Osteocyte (in vitro differentiated cells): ENCODE results near the gene KPNA6. TPM values are rescaled to one million over a fixed set of nuclear protein-coding genes. Genes with fewer than 3 reads are reported as not detected.

Source experiments
- DNase-seq: peaks from one replicate; pipeline ENCODE4 v3.0.0; 2021; ENCODE audit warnings: mixed read lengths; ENCODE audit not compliant: unreplicated experiment; ENCODE audit errors: extremely low spot score
- H3K27ac Mint-ChIP-seq: one replicate; pipeline ENCODE4 v1.8.0; 2021; ENCODE audit warnings: mild to moderate bottlenecking, mixed read lengths; ENCODE audit not compliant: unreplicated experiment
- H3K27me3 Mint-ChIP-seq: one replicate; pipeline ENCODE4 v1.8.0; 2021; ENCODE audit warnings: mixed read lengths; ENCODE audit not compliant: unreplicated experiment
- H3K36me3 Mint-ChIP-seq: one replicate; pipeline ENCODE4 v1.8.0; 2021; ENCODE audit warnings: mixed read lengths; ENCODE audit not compliant: unreplicated experiment
- H3K4me1 Mint-ChIP-seq: one replicate; pipeline ENCODE4 v1.8.0; 2021; ENCODE audit warnings: mixed read lengths; ENCODE audit not compliant: unreplicated experiment
- H3K4me3 Mint-ChIP-seq: one replicate; pipeline ENCODE4 v1.8.0; 2021; ENCODE audit warnings: mild to moderate bottlenecking, moderate library complexity, mixed read lengths; ENCODE audit not compliant: unreplicated experiment
- H3K9me3 Mint-ChIP-seq: one replicate; pipeline ENCODE4 v1.8.0; 2021; ENCODE audit warnings: mixed read lengths; ENCODE audit not compliant: unreplicated experiment
- total RNA-seq: library from RNA; stranded (reverse); gene quantifications from 2 replicates; pipeline ENCODE4 v1.2.1, GENCODE V29; 2021
- TF ChIP-seq, protein P1 (sequence below): fragments of 200-600 bp; sonication (generic); IDR thresholded peaks from 2 replicates; pipeline ENCODE4 v1.5.0; 2021; ENCODE audit warnings: antibody characterized with exemption, mild to moderate bottlenecking, moderate library complexity

KPNA6 gene
- total RNA-seq, 1 donor from 2014 or later, result 75.3 TPM

DNA sequence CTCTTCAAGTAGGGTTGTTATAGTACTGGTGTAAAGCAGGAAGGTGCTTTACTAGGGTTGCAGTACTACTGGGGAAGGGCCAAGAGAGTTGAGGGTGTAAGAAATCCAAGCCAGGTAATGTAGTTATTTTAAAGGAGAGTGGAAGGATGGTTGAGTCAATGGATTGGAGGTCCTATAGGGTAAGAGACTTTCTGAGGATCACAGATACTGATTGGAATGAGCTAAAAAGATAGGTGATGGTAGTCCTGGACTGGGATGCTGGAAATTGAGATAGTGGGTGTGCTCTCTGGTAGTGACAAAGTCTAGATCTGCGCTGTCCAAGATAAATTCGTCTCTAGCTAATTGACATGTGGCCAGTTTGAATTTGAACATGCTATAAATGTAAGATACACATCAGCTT, 78.6 kb downstream of the KPNA6 start:
- peaks cover 52% of the 10 kb centered on the region for H3K36me3 Mint-ChIP-seq
- H3K4me1 Mint-ChIP-seq, result peaks cover 34% of the 10 kb centered on the region
- no peaks in the 10 kb centered on the region for H3K27me3 Mint-ChIP-seq
- H3K9me3 Mint-ChIP-seq, result no peaks in the 10 kb centered on the region
- no peak overlapping the region for H3K4me3 Mint-ChIP-seq
- no peak for DNase-seq
- TF ChIP-seq, protein P1, sequence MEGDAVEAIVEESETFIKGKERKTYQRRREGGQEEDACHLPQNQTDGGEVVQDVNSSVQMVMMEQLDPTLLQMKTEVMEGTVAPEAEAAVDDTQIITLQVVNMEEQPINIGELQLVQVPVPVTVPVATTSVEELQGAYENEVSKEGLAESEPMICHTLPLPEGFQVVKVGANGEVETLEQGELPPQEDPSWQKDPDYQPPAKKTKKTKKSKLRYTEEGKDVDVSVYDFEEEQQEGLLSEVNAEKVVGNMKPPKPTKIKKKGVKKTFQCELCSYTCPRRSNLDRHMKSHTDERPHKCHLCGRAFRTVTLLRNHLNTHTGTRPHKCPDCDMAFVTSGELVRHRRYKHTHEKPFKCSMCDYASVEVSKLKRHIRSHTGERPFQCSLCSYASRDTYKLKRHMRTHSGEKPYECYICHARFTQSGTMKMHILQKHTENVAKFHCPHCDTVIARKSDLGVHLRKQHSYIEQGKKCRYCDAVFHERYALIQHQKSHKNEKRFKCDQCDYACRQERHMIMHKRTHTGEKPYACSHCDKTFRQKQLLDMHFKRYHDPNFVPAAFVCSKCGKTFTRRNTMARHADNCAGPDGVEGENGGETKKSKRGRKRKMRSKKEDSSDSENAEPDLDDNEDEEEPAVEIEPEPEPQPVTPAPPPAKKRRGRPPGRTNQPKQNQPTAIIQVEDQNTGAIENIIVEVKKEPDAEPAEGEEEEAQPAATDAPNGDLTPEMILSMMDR, result no peak
- peak overlapping the region; percentile 80 for H3K27ac Mint-ChIP-seq

DNA sequence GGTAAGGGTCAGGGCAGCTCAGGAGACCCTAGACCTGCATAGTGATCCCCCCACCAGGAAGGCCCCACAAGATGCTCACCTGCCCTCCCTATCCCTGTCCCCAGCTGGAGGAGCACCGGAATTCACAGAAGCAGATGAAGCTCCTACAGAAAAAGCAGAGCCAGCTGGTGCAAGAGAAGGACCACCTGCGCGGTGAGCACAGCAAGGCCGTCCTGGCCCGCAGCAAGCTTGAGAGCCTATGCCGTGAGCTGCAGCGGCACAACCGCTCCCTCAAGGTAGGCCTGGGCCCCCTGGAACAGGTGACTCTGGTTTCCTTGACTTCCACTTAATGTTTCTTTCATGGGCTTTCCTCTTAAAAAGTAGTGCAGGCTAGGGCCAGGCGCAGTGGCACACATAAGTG, 80.0 kb downstream of the KPNA6 start:
- Mint-ChIP-seq H3K9me3 (no peaks in the 10 kb centered on the region), H3K27ac (no peak overlapping the region), H3K36me3 (peaks cover 58% of the 10 kb centered on the region), H3K4me3 (no peak overlapping the region), H3K27me3 (no peaks in the 10 kb centered on the region), H3K4me1 (peaks cover 24% of the 10 kb centered on the region)
- DNase-seq, result no peak
- TF ChIP-seq, protein P1, result no peak

DNA sequence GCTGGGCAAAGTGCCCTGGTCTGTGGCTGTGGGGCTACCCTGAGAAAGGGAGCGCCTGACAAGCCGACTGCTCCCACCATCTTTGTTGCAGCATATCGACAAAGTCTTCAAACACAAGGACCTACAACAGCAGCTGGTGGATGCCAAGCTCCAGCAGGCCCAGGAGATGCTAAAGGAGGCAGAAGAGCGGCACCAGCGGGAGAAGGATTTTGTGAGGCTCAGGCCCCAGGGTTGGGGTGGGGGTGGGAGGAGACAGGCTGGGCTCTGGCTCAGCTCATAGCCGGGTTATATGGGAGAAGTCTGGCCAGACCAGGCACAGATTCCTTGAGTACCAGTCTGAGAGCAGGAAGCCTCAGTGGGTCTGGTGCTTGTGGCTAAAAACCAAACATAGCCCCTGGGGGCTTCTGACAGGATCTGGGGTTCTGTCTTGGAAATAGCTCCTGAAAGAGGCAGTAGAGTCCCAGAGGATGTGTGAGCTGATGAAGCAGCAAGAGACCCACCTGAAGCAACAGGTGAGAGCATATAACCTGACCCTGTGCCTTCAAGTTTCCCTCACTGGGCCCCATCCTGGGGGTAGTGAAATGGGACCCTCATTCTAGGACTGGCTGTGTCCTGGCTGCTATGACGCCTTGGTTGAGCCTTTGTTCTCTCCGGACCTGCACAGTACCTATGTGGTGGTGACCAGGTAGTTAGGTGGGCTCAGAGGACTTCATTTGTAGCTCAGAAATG, 84.5 kb downstream of the KPNA6 start:
- H3K4me1 Mint-ChIP-seq, result peaks cover 4% of the 10 kb centered on the region
- H3K27ac Mint-ChIP-seq, result no peak overlapping the region
- H3K4me3 Mint-ChIP-seq, result no peak overlapping the region
- TF ChIP-seq, protein P1, result no peak
- H3K27me3 Mint-ChIP-seq, result no peaks in the 10 kb centered on the region
- H3K36me3 Mint-ChIP-seq, result peaks cover 56% of the 10 kb centered on the region
- no peaks in the 10 kb centered on the region for H3K9me3 Mint-ChIP-seq
- no peak for DNase-seq

DNA sequence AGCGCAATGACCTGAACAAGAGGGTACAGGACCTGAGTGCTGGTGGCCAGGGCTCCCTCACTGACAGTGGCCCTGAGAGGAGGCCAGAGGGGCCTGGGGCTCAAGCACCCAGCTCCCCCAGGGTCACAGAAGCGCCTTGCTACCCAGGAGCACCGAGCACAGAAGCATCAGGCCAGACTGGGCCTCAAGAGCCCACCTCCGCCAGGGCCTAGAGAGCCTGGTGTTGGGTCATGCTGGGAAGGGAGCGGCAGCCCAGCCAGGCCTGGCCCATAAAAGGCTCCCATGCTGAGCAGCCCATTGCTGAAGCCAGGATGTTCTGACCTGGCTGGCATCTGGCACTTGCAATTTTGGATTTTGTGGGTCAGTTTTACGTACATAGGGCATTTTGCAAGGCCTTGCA, 87.1 kb downstream of the KPNA6 start:
- H3K9me3 Mint-ChIP-seq, result no peaks in the 10 kb centered on the region
- DNase-seq, result no peak
- H3K4me1 Mint-ChIP-seq, result peaks cover 20% of the 10 kb centered on the region
- no peaks in the 10 kb centered on the region for H3K27me3 Mint-ChIP-seq
- no peak overlapping the region for H3K4me3 Mint-ChIP-seq
- H3K27ac Mint-ChIP-seq, result no peak overlapping the region
- TF ChIP-seq, protein P1, result no peak
- peaks cover 42% of the 10 kb centered on the region for H3K36me3 Mint-ChIP-seq

DNA sequence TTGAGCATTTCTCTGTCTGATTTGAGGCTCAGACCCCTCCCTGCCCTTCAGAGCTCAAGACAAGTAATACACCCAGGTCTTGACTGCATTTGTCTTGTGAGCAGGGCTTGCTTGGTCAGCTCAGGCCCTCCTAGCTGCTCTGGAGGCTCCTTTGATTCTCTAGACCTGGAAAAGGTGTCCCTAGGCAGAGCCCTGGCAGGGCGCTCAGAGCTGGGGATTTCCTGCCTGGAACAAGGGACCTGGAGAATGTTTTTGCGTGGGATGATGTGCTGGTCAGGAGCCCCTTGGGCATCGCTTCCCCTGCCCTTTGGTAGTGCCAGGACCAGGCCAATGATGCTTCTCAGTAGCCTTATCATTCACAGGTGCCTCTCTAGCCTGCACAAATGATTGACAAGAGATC, 87.7 kb downstream of the KPNA6 start:
- H3K4me3 Mint-ChIP-seq, result no peak overlapping the region
- H3K36me3 Mint-ChIP-seq, result peaks cover 39% of the 10 kb centered on the region
- H3K27ac Mint-ChIP-seq, result no peak overlapping the region
- H3K4me1 Mint-ChIP-seq, result peaks cover 23% of the 10 kb centered on the region
- no peaks in the 10 kb centered on the region for H3K27me3 Mint-ChIP-seq
- TF ChIP-seq, protein P1, result no peak
- no peaks in the 10 kb centered on the region for H3K9me3 Mint-ChIP-seq
- DNase-seq, result no peak
